ENCODE measurements around the gene STRC.
"Not testable (repeated sequence)": the region's sequence is repeated elsewhere in the genome, so short reads cannot be mapped to it uniquely, and the experiment has no call there.

Gene STRC

GRCh38 chr15:43562753-43563152 lies 55.8 kb downstream of the STRC start:
- not testable (repeated sequence) for DNase-seq

- DNase-seq: no peak
Observed at GRCh38 chr15:43552986-43553385, 65.6 kb downstream of the STRC start.

GRCh38 chr15:43552256-43552655 lies 66.3 kb downstream of the STRC start:
- DNase-seq: no peak

- DNase-seq: no peak
Observed at GRCh38 chr15:43550527-43551363, 67.9 kb downstream of the STRC start.
